Testis (tissue), 3 donors: ENCODE measurements around the gene ENTREP3. TPM values are rescaled to one million over a fixed set of nuclear protein-coding genes. Genes with fewer than 3 reads are reported as not detected.
A peak's percentile ranks its signal among the peaks of the same experiment; 100 is the strongest.
"Not testable (repeated sequence)": the region's sequence is repeated elsewhere in the genome, so short reads cannot be mapped to it uniquely, and the experiment has no call there.

Experiments used
- DNase-seq: peaks from one replicate; pipeline ENCODE4 v3.0.0-alpha.2; 2019
- H3K27ac ChIP-seq, 2 donors: fragments of 200-600 bp; sonication (generic); one replicate each; pipeline ENCODE4 v1.5.1; 2019
- H3K27me3 ChIP-seq: fragments of 200-600 bp; sonication (generic); one replicate; pipeline ENCODE4 v1.5.1; 2019
- H3K36me3 ChIP-seq: fragments of 200-600 bp; sonication (generic); one replicate; pipeline ENCODE4 v1.5.1; 2017; ENCODE audit warnings: low read depth; ENCODE audit errors: missing control alignments
- H3K4me1 ChIP-seq: fragments of 200-600 bp; sonication (generic); one replicate; pipeline ENCODE4 v1.5.1; 2019
- H3K4me3 ChIP-seq, 2 donors: fragments of 200-600 bp; sonication (generic); one replicate each; pipeline ENCODE4 v1.5.1; 2017 to 2019
- H3K9me3 ChIP-seq: fragments of 200-600 bp; sonication (generic); one replicate; pipeline ENCODE4 v1.5.1; 2017
- CTCF ChIP-seq, 3 experiments: fragments of 450-650 bp in 2 of 3; fragments of 200-600 bp in 1 of 3; sonication (generic) in 1 of 3; IDR thresholded peaks; one replicate each; pipeline ENCODE4 v1.5.1; 2016 to 2019; ENCODE audit warnings: antibody characterized with exemption in 3 of 3, mild to moderate bottlenecking in 2 of 3, moderate library complexity in 1 of 3
- POLR2A ChIP-seq: fragments of 450-650 bp; IDR thresholded peaks from one replicate; pipeline ENCODE4 v1.6.1; 2017; ENCODE audit warnings: antibody characterized with exemption, mild to moderate bottlenecking, moderate library complexity
- WGBS, 2 donors: methylation state at CpG; one replicate each; pipeline ENCODE4 v1.1.5; 2018; 5-methylcytosine and 5-hydroxymethylcytosine counted together
- intact Hi-C: fragments of 100-400 bp; cut with DNase I; formaldehyde crosslinking; loops from one replicate; pipeline ENCODE4 v1.15.1; 2023; ENCODE audit warnings: low total_unique reads
- polyA plus RNA-seq: library from polyadenylated mRNA; stranded (reverse); fragments of 350-450 nt; fragmentation: Illumina TruSeq; extraction: RNeasy Lipid Tissue Mini Kit (QIAGEN cat#74804); gene quantifications from one replicate; pipeline ENCODE4 v1.2.3, GENCODE V29; 2014; ENCODE audit warnings: low read depth, low replicate concordance; ENCODE audit not compliant: insufficient read depth
- total RNA-seq, 2 donors: library from RNA; depleted of rRNA; stranded (reverse); fragments of >200 nt; gene quantifications; one replicate each; pipeline ENCODE4 v1.2.3, GENCODE V29; 2016

The ENTREP3 gene
- total and polyA plus RNA-seq, 3 donors from 2014 or later, result 14.3 to 27.9 (median 15.8) TPM

- TF ChIP-seq POLR2A (no peak), CTCF (IDR thresholded peaks at IDR 0.05) (no peak)
- Histone ChIP-seq H3K27ac (no peak overlapping the region), H3K27me3 (no peaks in the 10 kb centered on the region), H3K36me3 (no peaks in the 10 kb centered on the region), H3K4me1 (peaks cover 7% of the 10 kb centered on the region), H3K9me3 (no peaks in the 10 kb centered on the region), H3K4me3 (no peak overlapping the region)
- 84 to 86% methylated on average over 7 of the region's 7 CpGs for WGBS, 2 donors
- intact Hi-C loops, result no loop called here
- DNase-seq, result no peak
Observed at GRCh38 chr1:155223047-155223446, 32.2 kb downstream of the ENTREP3 start.

DNA sequence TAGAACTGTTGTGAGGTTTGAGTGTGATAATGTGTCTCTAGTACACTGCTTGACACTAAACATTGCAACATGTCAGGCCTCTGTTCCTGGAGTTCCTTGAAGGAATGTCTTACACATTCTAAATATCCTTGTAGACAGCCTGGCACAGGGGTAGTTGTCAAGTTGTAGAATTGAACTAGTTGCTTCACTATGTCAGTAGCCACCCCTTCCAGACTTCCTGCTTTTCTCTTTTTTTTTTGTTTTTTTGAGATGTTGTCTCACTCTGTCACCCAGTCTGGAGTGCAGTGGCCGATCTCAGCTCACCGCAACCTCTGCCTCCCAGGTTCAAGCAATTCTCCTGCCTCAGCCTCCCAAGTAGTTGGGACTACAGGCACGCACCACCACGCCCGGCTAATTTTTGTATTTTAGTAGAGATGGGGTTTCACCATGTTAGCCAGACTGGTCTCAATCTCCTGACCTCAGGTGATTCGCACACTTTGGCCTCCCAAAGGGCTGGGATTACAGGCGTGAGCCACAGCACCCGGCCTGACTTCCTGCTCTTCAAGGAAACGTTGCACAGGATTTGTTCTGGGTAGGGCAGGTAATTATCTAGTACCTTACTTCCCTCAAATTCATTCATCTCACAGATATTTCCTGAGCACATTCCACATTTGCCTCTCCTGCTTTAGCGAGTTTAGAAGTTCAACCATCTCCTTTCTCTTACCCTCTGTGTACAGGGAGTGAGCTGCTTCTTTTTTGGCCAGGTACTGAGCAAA is 34.9 kb downstream of the ENTREP3 start:
- DNase-seq, H3K36me3 ChIP-seq, H3K27ac ChIP-seq, H3K27me3 ChIP-seq, H3K9me3 ChIP-seq, H3K4me3 ChIP-seq, H3K4me1 ChIP-seq, intact Hi-C loops: not testable (repeated sequence)
- WGBS, 2 donors, result 88 to 91% methylated on average over 10 of the region's 10 CpGs

DNA sequence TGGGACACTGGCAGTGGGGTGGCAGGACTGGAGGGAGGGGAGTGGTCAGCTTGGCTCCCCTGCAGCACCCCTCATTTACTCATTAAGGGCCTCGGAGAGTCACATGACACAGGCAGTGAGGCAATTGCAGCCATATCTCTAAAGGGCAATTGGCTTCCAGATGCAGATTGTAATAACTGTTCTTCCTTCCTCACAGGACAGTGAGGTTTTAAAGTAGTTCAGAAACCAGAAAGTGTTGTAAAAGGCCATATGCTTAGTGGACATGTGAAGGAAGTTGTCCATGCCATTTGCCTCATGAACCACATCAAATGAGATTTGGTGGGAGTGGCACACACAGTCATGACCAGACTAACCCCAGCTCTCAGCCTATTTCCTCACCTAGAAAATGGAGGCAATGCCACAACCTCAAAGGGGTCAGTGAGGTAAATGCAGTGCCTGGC is 35.7 kb downstream of the ENTREP3 start:
- TF ChIP-seq POLR2A (no peak), CTCF (IDR thresholded peaks at IDR 0.05) (no peak)
- no peaks in the 10 kb centered on the region for H3K36me3 ChIP-seq
- H3K9me3 ChIP-seq, result no peaks in the 10 kb centered on the region
- H3K27ac ChIP-seq, result peak overlapping the region in 1 of 2 donors; percentile 12
- H3K27me3 ChIP-seq, result no peaks in the 10 kb centered on the region
- H3K4me3 ChIP-seq, result no peak overlapping the region
- WGBS, 2 donors, result 0 to 14% methylated on average over 1 of the region's 1 CpG
- H3K4me1 ChIP-seq, result no peaks in the 10 kb centered on the region
- DNase-seq, result peak; percentile 61
- intact Hi-C loops, result no loop called here

- H3K9me3 ChIP-seq, result no peaks in the 10 kb centered on the region
- no peaks in the 10 kb centered on the region for H3K27me3 ChIP-seq
- no peak overlapping the region for H3K27ac ChIP-seq
- 35 to 49% methylated on average over 7 of the region's 7 CpGs for WGBS, 2 donors
- intact Hi-C loops, result no loop called here
- DNase-seq, result peak; percentile 80
- no peaks in the 10 kb centered on the region for H3K4me1 ChIP-seq
- H3K36me3 ChIP-seq, result no peaks in the 10 kb centered on the region
- TF ChIP-seq POLR2A (no peak), CTCF (IDR thresholded peaks at IDR 0.05) (no peak)
- H3K4me3 ChIP-seq, result no peak overlapping the region
Observed at GRCh38 chr1:155218854-155219591, 36.3 kb downstream of the ENTREP3 start.

DNA sequence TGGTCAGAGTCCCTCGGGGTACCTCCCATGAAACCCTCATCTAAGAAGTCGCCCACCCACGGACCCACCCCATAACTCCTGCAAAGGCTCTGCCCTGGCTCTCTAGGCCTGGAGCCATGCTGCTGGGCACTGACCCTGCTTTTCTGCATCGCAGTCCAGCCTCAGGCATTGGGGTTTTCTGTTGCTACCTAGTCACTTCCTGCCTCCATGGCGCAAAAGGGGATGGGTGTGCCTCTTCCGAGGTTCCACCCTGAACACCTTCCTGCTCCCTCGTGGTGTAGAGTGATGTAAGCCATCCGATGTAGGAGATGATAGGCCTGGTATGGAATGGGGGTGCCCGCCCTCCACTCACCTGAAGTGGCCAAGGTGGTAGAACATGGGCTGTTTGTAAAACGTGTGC is 40.6 kb downstream of the ENTREP3 start:
- 43 to 87% methylated on average over 1 to 8 of the region's 10 CpGs for WGBS, 2 donors
- H3K27me3 ChIP-seq, H3K27ac ChIP-seq, H3K4me1 ChIP-seq, H3K36me3 ChIP-seq, H3K4me3 ChIP-seq, DNase-seq, intact Hi-C loops, H3K9me3 ChIP-seq: not testable (repeated sequence)

DNA sequence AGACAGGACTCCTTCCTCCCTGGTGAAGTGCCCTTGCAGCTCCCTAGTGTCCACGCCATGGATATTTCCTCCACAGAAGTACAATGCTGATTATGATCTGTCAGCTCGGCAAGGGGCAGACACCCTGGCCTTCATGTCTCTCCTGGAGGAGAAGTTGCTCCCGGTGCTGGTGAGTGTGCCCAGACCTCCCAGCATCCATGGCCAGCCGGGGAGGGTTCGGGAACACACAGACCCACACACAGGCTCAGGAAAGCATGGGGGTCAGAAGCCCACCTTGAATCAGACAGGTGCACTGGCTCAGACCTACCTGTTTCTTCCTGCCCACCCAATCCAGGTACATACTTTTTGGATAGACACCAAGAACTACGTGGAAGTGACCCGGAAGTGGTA is 43.2 kb downstream of the ENTREP3 start:
- H3K9me3 ChIP-seq, H3K27me3 ChIP-seq, H3K27ac ChIP-seq, H3K4me3 ChIP-seq, intact Hi-C loops, H3K36me3 ChIP-seq, DNase-seq: not testable (repeated sequence)
- 62% methylated on average over 7 of the region's 7 CpGs; no CpG with 5 or more reads in 1 of the 2 donors for WGBS, 2 donors
- H3K4me1 ChIP-seq, result peaks cover 17% of the 10 kb centered on the region

DNA sequence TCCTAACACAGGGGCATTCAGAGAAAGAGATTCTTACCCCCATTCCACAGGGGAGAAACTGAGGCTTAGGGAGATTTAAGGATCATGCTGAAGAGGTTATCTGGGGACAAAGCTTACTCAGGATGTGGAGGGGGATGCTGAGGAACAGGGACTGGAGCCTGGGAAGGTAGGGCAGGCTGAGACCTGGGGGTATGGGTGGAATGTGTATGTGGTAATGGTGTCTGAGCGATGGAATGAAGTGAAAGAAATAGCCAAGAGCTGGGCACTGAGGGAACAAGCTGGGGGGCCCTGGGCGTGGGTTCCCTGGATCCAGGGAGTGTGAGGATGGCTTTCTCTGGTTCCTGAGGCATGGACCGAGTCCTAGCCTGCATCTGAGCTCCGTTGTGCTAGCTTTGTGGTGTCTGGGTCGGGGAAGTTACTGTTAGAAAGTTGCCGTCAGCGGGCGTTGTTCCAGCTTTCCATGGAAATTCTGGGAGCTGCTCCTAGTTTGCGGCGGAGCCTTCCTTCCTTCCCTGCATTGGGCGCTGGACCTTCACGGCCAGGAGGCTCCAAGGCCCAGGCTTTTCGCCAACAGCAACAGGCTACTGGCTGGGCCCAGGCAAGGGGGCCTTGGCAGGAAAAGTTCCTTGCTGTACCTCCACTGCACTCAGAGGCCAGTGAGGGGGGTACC is 43.8 kb downstream of the ENTREP3 start:
- H3K36me3 ChIP-seq, intact Hi-C loops, H3K27ac ChIP-seq, H3K27me3 ChIP-seq, H3K9me3 ChIP-seq, H3K4me3 ChIP-seq: not testable (repeated sequence)
- H3K4me1 ChIP-seq, result peaks cover 22% of the 10 kb centered on the region
- WGBS, 2 donors, result 61 to 66% methylated on average over 8 to 13 of the region's 13 CpGs
- DNase-seq, result peak; percentile 47
